Naive B cell (primary cell): ENCODE results near the gene ENPP7. TPM values are rescaled to one million over a fixed set of nuclear protein-coding genes. Genes with fewer than 3 reads are reported as not detected.

ENCODE experiments used
- polyA plus RNA-seq, 6 donors: library from polyadenylated mRNA; unstranded; fragments of 300-500 nt; fragmentation: Illumina TruSeq; gene quantifications; one replicate each; pipeline ENCODE4 v1.2.3, GENCODE V29; 2021; ENCODE audit warnings: low read depth in 6 of 6

The ENPP7 gene
- polyA plus RNA-seq, 6 donors from 2014 or later, result 0.13 to 0.32 (median 0.19) TPM; not detected in 3

Other genes with a start within 250 kb of the ENPP7 start
- 1 to 10 TPM in 1 of 6 donors, under 1 TPM in 1, not detected in 4; 0.54 to 1.0 TPM for gene RBFOX3, start 119.9 kb upstream of the ENPP7 start, polyA plus RNA-seq
- gene CBX2, start 47.2 kb downstream of the ENPP7 start, polyA plus RNA-seq, result under 1 TPM in 1 of 6 donors, not detected in 5; 0.09 TPM
- 1 to 10 TPM in 1 of 6 donors, under 1 TPM in 4, not detected in 1; 0.16 to 1.3 (median 0.58) TPM for gene CBX8, start 66.1 kb downstream of the ENPP7 start, polyA plus RNA-seq
- 10 to 100 TPM in 2 of 6 donors, 1 to 10 TPM in 4; 3.3 to 17.1 (median 9.6) TPM for gene CBX4, start 108.5 kb downstream of the ENPP7 start, polyA plus RNA-seq